ENCODE measurements around the gene ERBIN. TPM values are rescaled to one million over a fixed set of nuclear protein-coding genes. Genes with fewer than 3 reads are reported as not detected.
"Not testable (repeated sequence)": the region's sequence is repeated elsewhere in the genome, so short reads cannot be mapped to it uniquely, and the experiment has no call there.

The ERBIN gene
- total RNA-seq, 4 donors from 2014 or later: 116 to 218 (median 152) TPM

- Histone ChIP-seq H3K9me3 (no peaks in the 10 kb centered on the region), H3K4me3 (no peak overlapping the region), H3K4me1 (no peaks in the 10 kb centered on the region), H3K27ac (no peak overlapping the region), H3K36me3 (peaks cover 0 to 66% (median 0%) of the 10 kb centered on the region in 3 donors), H3K27me3 (no peaks in the 10 kb centered on the region)
- TF ChIP-seq POLR2A (IDR thresholded peaks at IDR 0.05): no peak
- TF ChIP-seq, protein P1, sequence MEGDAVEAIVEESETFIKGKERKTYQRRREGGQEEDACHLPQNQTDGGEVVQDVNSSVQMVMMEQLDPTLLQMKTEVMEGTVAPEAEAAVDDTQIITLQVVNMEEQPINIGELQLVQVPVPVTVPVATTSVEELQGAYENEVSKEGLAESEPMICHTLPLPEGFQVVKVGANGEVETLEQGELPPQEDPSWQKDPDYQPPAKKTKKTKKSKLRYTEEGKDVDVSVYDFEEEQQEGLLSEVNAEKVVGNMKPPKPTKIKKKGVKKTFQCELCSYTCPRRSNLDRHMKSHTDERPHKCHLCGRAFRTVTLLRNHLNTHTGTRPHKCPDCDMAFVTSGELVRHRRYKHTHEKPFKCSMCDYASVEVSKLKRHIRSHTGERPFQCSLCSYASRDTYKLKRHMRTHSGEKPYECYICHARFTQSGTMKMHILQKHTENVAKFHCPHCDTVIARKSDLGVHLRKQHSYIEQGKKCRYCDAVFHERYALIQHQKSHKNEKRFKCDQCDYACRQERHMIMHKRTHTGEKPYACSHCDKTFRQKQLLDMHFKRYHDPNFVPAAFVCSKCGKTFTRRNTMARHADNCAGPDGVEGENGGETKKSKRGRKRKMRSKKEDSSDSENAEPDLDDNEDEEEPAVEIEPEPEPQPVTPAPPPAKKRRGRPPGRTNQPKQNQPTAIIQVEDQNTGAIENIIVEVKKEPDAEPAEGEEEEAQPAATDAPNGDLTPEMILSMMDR (IDR thresholded peaks at IDR 0.05): no peak
- DNase-seq: no peak
Observed at GRCh38 chr5:66039296-66039695, 112.9 kb downstream of the ERBIN start.

DNA sequence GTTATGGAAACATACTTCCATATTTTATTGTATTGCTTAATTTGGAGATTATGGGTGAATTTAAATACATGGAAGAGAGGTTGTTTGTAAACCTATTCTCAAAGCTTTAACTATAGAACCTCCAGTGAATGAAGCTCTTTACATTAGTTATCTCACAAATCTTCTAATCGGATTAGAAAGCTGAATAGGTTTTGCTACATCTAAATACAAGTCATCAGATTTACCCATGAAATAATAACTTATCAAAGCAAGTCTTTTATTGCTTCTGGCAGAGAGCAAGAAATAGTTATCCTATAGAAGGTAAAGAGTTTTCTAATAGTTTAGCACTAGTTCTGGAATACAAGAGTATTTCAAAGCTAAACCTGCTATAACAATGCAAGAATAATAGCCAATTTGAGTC lies 113.3 kb downstream of the ERBIN start:
- H3K9me3 ChIP-seq: no peaks in the 10 kb centered on the region
- H3K36me3 ChIP-seq: peaks cover 0 to 66% (median 0%) of the 10 kb centered on the region in 3 donors
- H3K27me3 ChIP-seq: no peaks in the 10 kb centered on the region
- H3K4me1 ChIP-seq: no peaks in the 10 kb centered on the region
- H3K4me3 ChIP-seq: no peak overlapping the region
- DNase-seq: no peak
- H3K27ac ChIP-seq: no peak overlapping the region
- TF ChIP-seq POLR2A (IDR thresholded peaks at IDR 0.05): no peak
- TF ChIP-seq, protein P1 (IDR thresholded peaks at IDR 0.05): no peak

DNA sequence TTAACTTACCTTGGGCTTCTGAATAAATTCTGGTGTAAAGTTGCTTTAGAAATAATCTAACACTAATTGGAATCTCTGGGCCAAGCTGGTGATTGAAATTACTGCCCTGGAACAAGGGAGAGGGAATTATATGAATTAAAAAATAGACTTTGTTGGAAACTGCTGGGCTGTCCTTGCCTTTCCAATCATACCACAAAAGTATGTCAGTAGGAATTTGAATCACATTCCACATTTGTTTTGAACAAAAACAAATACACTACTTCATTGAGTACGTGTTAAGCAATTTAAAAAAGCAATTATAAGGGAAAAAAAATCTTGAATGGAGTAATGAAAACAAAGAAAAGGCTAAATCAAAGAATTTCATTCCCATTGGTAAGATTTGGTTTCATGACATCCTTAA lies 115.3 kb downstream of the ERBIN start:
- no peak for DNase-seq
- Histone ChIP-seq H3K4me3 (no peak overlapping the region), H3K9me3 (no peaks in the 10 kb centered on the region), H3K36me3 (peaks cover 0 to 76% (median 0%) of the 10 kb centered on the region in 3 donors), H3K4me1 (no peaks in the 10 kb centered on the region), H3K27ac (no peak overlapping the region), H3K27me3 (no peaks in the 10 kb centered on the region)
- TF ChIP-seq, protein P1 (IDR thresholded peaks at IDR 0.05): no peak
- no peak for TF ChIP-seq POLR2A (IDR thresholded peaks at IDR 0.05)

DNA sequence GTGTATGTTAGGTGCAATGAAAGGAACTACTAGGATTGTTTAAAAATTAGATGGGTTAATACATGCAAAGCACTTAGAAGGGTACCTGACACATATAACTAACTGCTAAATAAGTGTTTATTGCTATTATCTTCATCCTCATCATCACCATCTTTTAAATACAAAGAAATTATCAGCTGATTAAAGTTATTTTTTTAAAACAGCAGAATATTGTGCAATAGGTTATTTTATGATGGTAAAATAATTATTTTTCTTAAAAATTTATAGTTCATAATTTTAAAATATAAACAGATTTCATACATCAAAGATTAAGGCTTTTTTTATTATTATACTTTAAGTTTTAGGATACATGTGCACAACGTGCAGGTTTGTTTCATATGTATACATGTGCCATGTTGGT lies 130.9 kb downstream of the ERBIN start:
- Histone ChIP-seq H3K4me1 (no peaks in the 10 kb centered on the region), H3K36me3 (peaks cover 0 to 25% (median 0%) of the 10 kb centered on the region in 3 donors), H3K9me3 (no peaks in the 10 kb centered on the region), H3K27me3 (no peaks in the 10 kb centered on the region), H3K4me3 (no peak overlapping the region), H3K27ac (no peak overlapping the region)
- TF ChIP-seq POLR2A (IDR thresholded peaks at IDR 0.05): no peak
- TF ChIP-seq, protein P1 (IDR thresholded peaks at IDR 0.05): no peak
- DNase-seq: no peak

GRCh38 chr5:66061320-66061719 lies 134.9 kb downstream of the ERBIN start:
- DNase-seq: not testable (repeated sequence)
- H3K36me3 ChIP-seq: peaks cover 0 to 11% (median 0%) of the 10 kb centered on the region in 3 donors

GRCh38 chr5:66063061-66063460 lies 136.7 kb downstream of the ERBIN start:
- peaks cover 0 to 11% (median 0%) of the 10 kb centered on the region in 3 donors for H3K36me3 ChIP-seq
- H3K4me1 ChIP-seq, H3K9me3 ChIP-seq, H3K27ac ChIP-seq, H3K27me3 ChIP-seq, DNase-seq, H3K4me3 ChIP-seq: not testable (repeated sequence)

More at GRCh38 chr5:66061320-66061719, 134.9 kb downstream of the ERBIN start:
- not testable (repeated sequence) for H3K27me3 ChIP-seq, H3K9me3 ChIP-seq, H3K4me1 ChIP-seq, H3K27ac ChIP-seq, H3K4me3 ChIP-seq

- TF ChIP-seq, protein P1 (IDR thresholded peaks at IDR 0.05): no peak
- no peak for TF ChIP-seq POLR2A (IDR thresholded peaks at IDR 0.05)
- no peak overlapping the region for H3K4me3 ChIP-seq
Observed at GRCh38 chr5:66066826-66067225, 140.5 kb downstream of the ERBIN start.

More at GRCh38 chr5:66066826-66067225, 140.5 kb downstream of the ERBIN start:
- Histone ChIP-seq H3K27me3 (no peaks in the 10 kb centered on the region), H3K36me3 (peaks cover 0 to 34% (median 0%) of the 10 kb centered on the region in 3 donors), H3K4me1 (no peaks in the 10 kb centered on the region), H3K9me3 (no peaks in the 10 kb centered on the region), H3K27ac (no peak overlapping the region)
- DNase-seq: no peak

Measured in Peyer's patch (tissue), 4 donors.